Measurements from ENCODE around the gene FHDC1.

DNA sequence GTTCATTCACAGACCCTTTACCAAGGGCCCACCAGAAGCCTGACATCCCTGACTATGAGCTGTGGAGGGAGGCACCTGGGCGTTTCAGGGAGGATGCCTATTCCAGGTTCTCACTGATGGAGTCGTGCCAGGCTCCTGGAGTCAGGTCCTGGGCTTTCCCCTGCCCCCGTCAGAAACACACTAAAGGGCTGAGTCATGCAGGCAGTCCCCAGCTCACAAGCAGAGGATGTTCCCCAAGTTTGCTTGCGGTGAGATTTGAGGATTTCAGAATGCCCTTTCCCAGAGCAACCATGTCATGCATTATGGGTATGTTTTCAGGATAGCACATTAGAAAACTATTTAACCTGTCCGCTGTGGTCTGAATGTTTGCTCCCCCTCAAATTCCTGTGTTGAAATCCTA, 45.2 kb downstream of the FHDC1 start:
- TF ChIP-seq, protein P1, sequence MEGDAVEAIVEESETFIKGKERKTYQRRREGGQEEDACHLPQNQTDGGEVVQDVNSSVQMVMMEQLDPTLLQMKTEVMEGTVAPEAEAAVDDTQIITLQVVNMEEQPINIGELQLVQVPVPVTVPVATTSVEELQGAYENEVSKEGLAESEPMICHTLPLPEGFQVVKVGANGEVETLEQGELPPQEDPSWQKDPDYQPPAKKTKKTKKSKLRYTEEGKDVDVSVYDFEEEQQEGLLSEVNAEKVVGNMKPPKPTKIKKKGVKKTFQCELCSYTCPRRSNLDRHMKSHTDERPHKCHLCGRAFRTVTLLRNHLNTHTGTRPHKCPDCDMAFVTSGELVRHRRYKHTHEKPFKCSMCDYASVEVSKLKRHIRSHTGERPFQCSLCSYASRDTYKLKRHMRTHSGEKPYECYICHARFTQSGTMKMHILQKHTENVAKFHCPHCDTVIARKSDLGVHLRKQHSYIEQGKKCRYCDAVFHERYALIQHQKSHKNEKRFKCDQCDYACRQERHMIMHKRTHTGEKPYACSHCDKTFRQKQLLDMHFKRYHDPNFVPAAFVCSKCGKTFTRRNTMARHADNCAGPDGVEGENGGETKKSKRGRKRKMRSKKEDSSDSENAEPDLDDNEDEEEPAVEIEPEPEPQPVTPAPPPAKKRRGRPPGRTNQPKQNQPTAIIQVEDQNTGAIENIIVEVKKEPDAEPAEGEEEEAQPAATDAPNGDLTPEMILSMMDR (IDR thresholded peaks at IDR 0.05 in 2 of 3, conservative IDR thresholded peaks at IDR 0.05 in 1 of 3; ENCODE audit: control insufficient read depth in 2 of 3, extremely low read depth in 1 of 3, insufficient read depth in 1 of 3, low read depth in 3 of 3, low read length in 3 of 3) = no peak
- no peak for TF ChIP-seq MTA3 (IDR thresholded peaks at IDR 0.05; ENCODE audit: borderline replicate concordance, low read length)
